GM21423 (cell line): ENCODE data around the gene CNOT10.
A peak's percentile ranks its signal among the peaks of the same experiment; 100 is the strongest.
"Not testable (repeated sequence)": the region's sequence is repeated elsewhere in the genome, so short reads cannot be mapped to it uniquely, and the experiment has no call there.

ENCODE experiments used
- ATAC-seq: cut with Tn5 transposase; IDR thresholded peaks from one replicate; pipeline ENCODE4 v1.9.1; 2021; ENCODE audit warnings: mild to moderate bottlenecking, moderate library complexity; ENCODE audit not compliant: unreplicated experiment

The CNOT10 gene

GRCh38 chr3:32685543-32686185 is 676 bp downstream of the CNOT10 start:
- ATAC-seq, result peak; percentile 7

GRCh38 chr3:32686713-32687112 is 1.7 kb downstream of the CNOT10 start:
- no peak for ATAC-seq

GRCh38 chr3:32691847-32692246 is 6.9 kb downstream of the CNOT10 start:
- no peak for ATAC-seq

GRCh38 chr3:32696523-32696922 is 11.5 kb downstream of the CNOT10 start:
- no peak for ATAC-seq

- no peak for ATAC-seq
Observed at GRCh38 chr3:32698506-32698905, 13.5 kb downstream of the CNOT10 start.

- ATAC-seq, result no peak
Observed at GRCh38 chr3:32699429-32699828, 14.4 kb downstream of the CNOT10 start.

GRCh38 chr3:32700244-32700643 is 15.3 kb downstream of the CNOT10 start:
- ATAC-seq, result no peak

- ATAC-seq, result no peak
Observed at GRCh38 chr3:32703491-32703972, 18.5 kb downstream of the CNOT10 start.

GRCh38 chr3:32705232-32705631 is 20.2 kb downstream of the CNOT10 start:
- ATAC-seq, result no peak

- ATAC-seq, result no peak
Observed at GRCh38 chr3:32706348-32707025, 21.5 kb downstream of the CNOT10 start.

GRCh38 chr3:32707026-32707370 is 22.0 kb downstream of the CNOT10 start:
- no peak for ATAC-seq

- ATAC-seq, result no peak
Observed at GRCh38 chr3:32708672-32709283, 23.8 kb downstream of the CNOT10 start.

- no peak for ATAC-seq
Observed at GRCh38 chr3:32709346-32709745, 24.4 kb downstream of the CNOT10 start.

- ATAC-seq, result no peak
Observed at GRCh38 chr3:32712506-32713055, 27.6 kb downstream of the CNOT10 start.

- no peak for ATAC-seq
Observed at GRCh38 chr3:32713181-32713580, 28.2 kb downstream of the CNOT10 start.

GRCh38 chr3:32719335-32719734 is 34.3 kb downstream of the CNOT10 start:
- no peak for ATAC-seq

- ATAC-seq, result no peak
Observed at GRCh38 chr3:32719931-32720330, 34.9 kb downstream of the CNOT10 start.

- no peak for ATAC-seq
Observed at GRCh38 chr3:32725721-32726120, 40.7 kb downstream of the CNOT10 start.

GRCh38 chr3:32733631-32734229 is 48.7 kb downstream of the CNOT10 start:
- ATAC-seq, result no peak

GRCh38 chr3:32734756-32735155 is 49.8 kb downstream of the CNOT10 start:
- no peak for ATAC-seq

GRCh38 chr3:32743470-32743869 is 58.5 kb downstream of the CNOT10 start:
- ATAC-seq, result not testable (repeated sequence)
